ENCODE data around the gene SPATA7. TPM values are rescaled to one million over a fixed set of nuclear protein-coding genes. Genes with fewer than 3 reads are reported as not detected.

The SPATA7 gene
- total RNA-seq, 4 donors from 2014 or later = 7.9 to 23.0 (median 14.6) TPM

DNA sequence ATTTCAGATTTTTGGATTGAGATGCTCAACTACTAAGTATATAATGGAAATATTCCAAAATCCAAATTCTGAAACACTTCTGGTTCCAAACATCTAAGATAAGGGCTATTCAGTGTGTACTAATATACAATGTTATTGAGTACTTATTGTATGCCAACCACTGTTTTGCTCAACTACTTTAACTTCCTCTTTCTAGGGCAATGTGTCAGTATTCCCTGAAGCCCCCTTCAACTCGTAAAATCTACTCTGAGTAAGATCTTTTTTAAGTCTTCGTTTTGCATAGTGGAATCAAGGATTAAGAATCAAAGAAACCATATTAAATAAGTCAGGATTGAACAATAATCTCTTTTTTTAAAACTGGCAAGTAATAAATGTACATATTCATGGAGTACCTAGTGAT, 45.5 kb downstream of the SPATA7 start:
- TF ChIP-seq, protein P1, sequence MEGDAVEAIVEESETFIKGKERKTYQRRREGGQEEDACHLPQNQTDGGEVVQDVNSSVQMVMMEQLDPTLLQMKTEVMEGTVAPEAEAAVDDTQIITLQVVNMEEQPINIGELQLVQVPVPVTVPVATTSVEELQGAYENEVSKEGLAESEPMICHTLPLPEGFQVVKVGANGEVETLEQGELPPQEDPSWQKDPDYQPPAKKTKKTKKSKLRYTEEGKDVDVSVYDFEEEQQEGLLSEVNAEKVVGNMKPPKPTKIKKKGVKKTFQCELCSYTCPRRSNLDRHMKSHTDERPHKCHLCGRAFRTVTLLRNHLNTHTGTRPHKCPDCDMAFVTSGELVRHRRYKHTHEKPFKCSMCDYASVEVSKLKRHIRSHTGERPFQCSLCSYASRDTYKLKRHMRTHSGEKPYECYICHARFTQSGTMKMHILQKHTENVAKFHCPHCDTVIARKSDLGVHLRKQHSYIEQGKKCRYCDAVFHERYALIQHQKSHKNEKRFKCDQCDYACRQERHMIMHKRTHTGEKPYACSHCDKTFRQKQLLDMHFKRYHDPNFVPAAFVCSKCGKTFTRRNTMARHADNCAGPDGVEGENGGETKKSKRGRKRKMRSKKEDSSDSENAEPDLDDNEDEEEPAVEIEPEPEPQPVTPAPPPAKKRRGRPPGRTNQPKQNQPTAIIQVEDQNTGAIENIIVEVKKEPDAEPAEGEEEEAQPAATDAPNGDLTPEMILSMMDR (IDR thresholded peaks at IDR 0.05) = no peak
- ATAC-seq (ENCODE audit: low FRiP score) (no peak), DNase-seq (ENCODE audit: low spot score) (no peak)

DNA sequence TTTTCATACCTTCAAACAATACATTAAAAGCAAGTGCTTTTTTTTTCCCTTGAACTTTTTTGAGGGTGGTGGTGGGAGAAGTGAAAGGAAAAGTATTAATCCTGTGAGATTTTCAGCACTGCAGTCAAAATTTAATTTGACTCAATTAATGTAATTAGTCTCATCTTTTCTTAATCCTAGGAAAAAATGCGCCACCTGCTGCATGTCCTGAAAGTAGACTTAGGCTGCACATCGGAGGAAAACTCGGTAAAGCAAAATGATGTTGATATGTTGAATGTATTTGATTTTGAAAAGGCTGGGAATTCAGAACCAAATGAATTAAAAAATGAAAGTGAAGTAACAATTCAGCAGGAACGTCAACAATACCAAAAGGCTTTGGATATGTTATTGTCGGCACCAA, 52.2 kb downstream of the SPATA7 start:
- DNase-seq (ENCODE audit: low spot score) = no peak
- TF ChIP-seq, protein P1 (IDR thresholded peaks at IDR 0.05) = no peak
- no peak for ATAC-seq (ENCODE audit: low FRiP score)

DNA sequence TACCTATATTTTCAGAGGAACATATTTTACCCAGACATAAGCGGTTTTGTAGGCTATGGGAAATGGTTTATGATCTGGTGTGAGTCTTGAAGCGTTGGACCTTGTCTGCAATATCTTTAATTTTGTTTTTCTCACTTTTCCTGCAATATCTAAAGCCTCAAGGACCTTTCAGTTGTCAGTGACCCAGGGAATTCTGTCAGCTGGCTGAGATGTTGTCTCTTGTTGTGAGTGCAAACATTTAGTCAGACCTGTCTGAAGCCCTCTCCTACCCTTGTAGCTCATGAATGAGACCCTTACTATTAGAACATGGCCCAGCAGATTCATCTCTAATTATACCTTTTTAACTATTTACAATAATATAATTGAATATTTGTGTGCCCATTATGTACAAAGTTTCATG, 53.6 kb downstream of the SPATA7 start:
- DNase-seq (ENCODE audit: low spot score) (no peak), ATAC-seq (ENCODE audit: low FRiP score) (no peak)
- TF ChIP-seq, protein P1 (IDR thresholded peaks at IDR 0.05) = no peak

DNA sequence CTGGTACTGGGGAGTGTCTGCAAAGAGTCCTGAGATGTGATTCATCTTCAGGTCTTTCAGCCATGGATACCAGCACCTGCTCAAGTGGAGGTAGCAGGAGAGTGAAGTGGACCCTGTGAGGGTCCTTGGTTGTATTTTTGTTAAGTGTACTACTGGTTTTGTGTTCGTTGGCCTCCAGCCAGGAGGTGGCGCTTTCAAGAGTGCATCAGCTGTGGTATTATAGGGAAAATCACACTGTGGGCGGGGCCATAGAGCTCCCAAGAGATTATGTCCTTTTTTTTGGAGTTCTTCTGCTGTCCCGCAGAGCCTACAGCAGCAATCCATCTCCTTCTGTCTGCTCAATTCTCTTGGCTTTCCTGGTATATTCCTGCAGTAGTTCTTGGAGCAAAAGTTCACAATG, 66.8 kb downstream of the SPATA7 start:
- DNase-seq (ENCODE audit: low spot score) (no peak), ATAC-seq (ENCODE audit: low FRiP score) (no peak)
- TF ChIP-seq, protein P1 (IDR thresholded peaks at IDR 0.05) = no peak

DNA sequence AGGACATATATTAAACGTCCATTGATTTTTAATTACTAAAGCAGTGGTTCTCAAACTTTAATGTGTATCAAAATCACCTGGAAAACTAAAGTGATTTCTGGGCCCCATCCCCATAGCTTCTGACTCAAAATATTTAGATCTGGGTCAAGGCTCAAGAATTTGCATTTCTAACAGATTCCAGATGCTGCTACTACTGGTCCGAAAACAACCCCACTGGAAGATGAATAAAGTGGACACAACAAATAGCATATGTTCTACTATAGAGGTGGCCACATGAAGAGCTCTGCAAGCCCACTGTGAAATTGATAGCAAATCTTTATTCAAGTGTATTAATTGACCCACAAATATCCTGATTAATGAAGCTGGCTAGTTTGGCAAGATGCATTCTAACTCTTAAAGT, 69.4 kb downstream of the SPATA7 start:
- TF ChIP-seq, protein P1 (IDR thresholded peaks at IDR 0.05) = no peak
- no peak for ATAC-seq (ENCODE audit: low FRiP score)
- no peak for DNase-seq (ENCODE audit: low spot score)

DNA sequence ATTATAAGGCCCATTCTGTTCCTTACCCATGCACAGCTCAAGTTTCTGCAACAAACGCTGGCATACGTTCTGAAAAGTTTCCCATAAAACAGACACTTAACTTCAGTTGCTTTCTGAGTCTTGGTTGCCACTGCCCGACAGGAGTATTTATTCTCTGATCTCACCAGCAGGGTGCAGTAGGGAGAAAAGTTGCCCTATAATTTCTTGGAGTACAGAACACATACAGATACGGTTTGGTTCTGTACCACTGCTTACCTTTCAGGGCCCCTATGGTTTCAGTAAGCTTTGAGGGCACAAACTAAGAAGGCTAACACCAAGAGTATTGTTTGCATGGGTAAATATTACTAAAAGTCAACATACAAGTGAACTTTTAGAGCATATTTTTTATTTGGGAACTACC, 77.9 kb downstream of the SPATA7 start:
- TF ChIP-seq, protein P1 (IDR thresholded peaks at IDR 0.05) = no peak
- ATAC-seq (ENCODE audit: low FRiP score) = no peak
- no peak for DNase-seq (ENCODE audit: low spot score)

DNA sequence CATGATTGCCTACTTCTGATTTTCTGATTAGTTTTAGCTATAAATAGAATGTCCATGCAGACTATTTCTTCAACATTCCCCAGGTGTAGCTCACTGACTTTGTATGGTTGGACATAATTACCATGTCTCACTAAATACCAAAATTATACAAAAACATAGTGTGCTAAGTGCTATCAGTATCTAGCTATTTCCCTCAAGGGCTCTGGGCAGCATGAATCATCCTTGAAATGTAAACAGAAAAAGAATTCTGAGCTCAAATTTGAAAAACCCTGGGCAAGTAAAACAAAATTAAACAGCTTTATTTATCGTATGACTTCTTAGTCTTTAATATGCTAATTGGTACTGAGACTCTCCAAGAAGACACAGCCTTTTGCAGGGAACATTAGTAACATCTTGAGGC, 82.9 kb downstream of the SPATA7 start:
- TF ChIP-seq, protein P1 (IDR thresholded peaks at IDR 0.05) = no peak
- ATAC-seq (ENCODE audit: low FRiP score) = no peak

More for the DNA sequence above, 82.9 kb downstream of the SPATA7 start:
- DNase-seq (ENCODE audit: low spot score) = no peak

Measured in omental fat pad (tissue), 4 donors.